OCI-LY1 (cell line): ENCODE measurements around the gene NCOA5.

Source experiments
- H2AFZ ChIP-seq: fragments of 200-600 bp; sonication (generic), shearing (Covaris generic); 2 replicates; pipeline ENCODE4 v1.6.0; 2014; ENCODE audit warnings: antibody characterized with exemption, mild to moderate bottlenecking, low read length
- H3F3A ChIP-seq: fragments of 200-600 bp; sonication (generic), shearing (Covaris generic); 2 replicates; pipeline ENCODE4 v1.6.0; 2014; ENCODE audit warnings: mild to moderate bottlenecking, antibody characterized with exemption, low read length, moderate library complexity; ENCODE audit not compliant: insufficient read depth
- H3K27ac ChIP-seq: fragments of 200-600 bp; sonication (generic); 2 replicates; pipeline ENCODE4 v1.5.1; 2014; ENCODE audit warnings: low read length, mixed run types, mild to moderate bottlenecking, low read depth; ENCODE audit not compliant: poor library complexity, severe bottlenecking
- H3K27me3 ChIP-seq: fragments of 200-600 bp; sonication (generic); 2 replicates; pipeline ENCODE4 v1.6.0; 2014; ENCODE audit warnings: antibody characterized with exemption, mild to moderate bottlenecking, low read length, moderate library complexity; ENCODE audit not compliant: insufficient read depth
- H3K36me3 ChIP-seq: fragments of 200-600 bp; sonication (generic); 2 replicates; pipeline ENCODE4 v1.6.1; 2014; ENCODE audit warnings: mild to moderate bottlenecking, antibody characterized with exemption, low read length, moderate library complexity, mixed read lengths; ENCODE audit not compliant: insufficient read depth
- H3K4me1 ChIP-seq: fragments of 200-600 bp; sonication (generic); 2 replicates; pipeline ENCODE4 v1.5.1; 2014; ENCODE audit warnings: mild to moderate bottlenecking, low read length, moderate library complexity; ENCODE audit not compliant: insufficient read depth, severe bottlenecking
- H3K4me2 ChIP-seq: fragments of 200-600 bp; sonication (generic), shearing (Covaris generic); 2 replicates; pipeline ENCODE4 v1.6.1; 2014; ENCODE audit warnings: low read length
- H3K4me3 ChIP-seq: fragments of 200-600 bp; sonication (generic); 2 replicates; pipeline ENCODE4 v1.5.1; 2014; ENCODE audit warnings: low read length, low read depth, mild to moderate bottlenecking, mixed read lengths; ENCODE audit not compliant: poor library complexity, severe bottlenecking
- H3K79me2 ChIP-seq: fragments of 200-600 bp; shearing (Covaris generic); 2 replicates; pipeline ENCODE4 v1.6.1; 2016; ENCODE audit warnings: mixed run types, low read length, mixed read lengths; ENCODE audit not compliant: insufficient read depth
- H3K9ac ChIP-seq: fragments of 200-600 bp; sonication (generic), shearing (Covaris generic); 2 replicates; pipeline ENCODE4 v1.6.1; 2014; ENCODE audit warnings: mild to moderate bottlenecking, low read length, mixed read lengths
- H3K9me2 ChIP-seq: fragments of 200-600 bp; sonication (generic), shearing (Covaris generic); 2 replicates; pipeline ENCODE4 v1.6.1; 2014; ENCODE audit warnings: low read depth, mild to moderate bottlenecking, low read length, mixed read lengths
- H3K9me3 ChIP-seq: fragments of 200-600 bp; shearing (Covaris generic); 2 replicates; pipeline ENCODE4 v1.6.1; 2014; ENCODE audit warnings: low read length, mixed read lengths
- H4K20me1 ChIP-seq: fragments of 200-600 bp; sonication (generic), shearing (Covaris generic); 2 replicates; pipeline ENCODE4 v1.6.0; 2016; ENCODE audit warnings: mild to moderate bottlenecking, low read length; ENCODE audit not compliant: insufficient read depth
- CTCF ChIP-seq: fragments of 200-600 bp; sonication (generic), shearing (Covaris generic); IDR thresholded peaks from 2 replicates; pipeline ENCODE4 v1.5.1; 2017; ENCODE audit warnings: mild to moderate bottlenecking, antibody characterized with exemption, low read length, moderate library complexity, mixed read lengths
- EZH2 ChIP-seq: fragments of 200-600 bp; sonication (generic), shearing (Covaris generic); IDR thresholded peaks from 2 replicates; pipeline ENCODE4 v1.8.0; 2017; ENCODE audit warnings: borderline replicate concordance, mixed run types, mild to moderate bottlenecking, antibody characterized with exemption, low read length, moderate library complexity, mixed read lengths

Gene NCOA5

DNA sequence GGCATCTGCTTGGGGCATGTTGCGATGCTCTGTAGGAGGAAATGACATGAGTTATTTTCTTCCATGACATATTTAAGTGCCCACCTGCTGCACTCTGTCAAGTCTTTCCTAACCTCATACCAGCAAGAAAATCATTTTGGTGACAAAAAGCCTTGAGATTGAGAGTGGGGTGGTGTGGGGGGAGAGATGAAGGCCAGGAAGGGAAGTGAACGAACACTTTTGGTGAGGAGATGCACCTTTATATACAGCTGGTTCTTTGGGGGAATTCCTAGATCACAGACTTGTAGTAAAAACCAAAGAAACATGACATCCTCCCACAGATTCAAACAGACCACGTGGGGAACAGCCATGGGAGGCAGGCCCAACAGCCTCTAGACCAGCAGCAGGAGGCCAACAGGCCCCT is 26.1 kb downstream of the NCOA5 start:
- TF ChIP-seq CTCF (no peak), EZH2 (no peak)
- no peaks in the 10 kb centered on the region for H3F3A ChIP-seq
- no peak overlapping the region for H3K4me3 ChIP-seq
- H2AFZ ChIP-seq, result no peak overlapping the region
- no peaks in the 10 kb centered on the region for H3K9me2 ChIP-seq
- H3K36me3 ChIP-seq, result peaks cover 86% of the 10 kb centered on the region
- H3K4me2 ChIP-seq, result no peak overlapping the region
- H3K9me3 ChIP-seq, result no peaks in the 10 kb centered on the region
- H4K20me1 ChIP-seq, result no peaks in the 10 kb centered on the region
- no peak overlapping the region for H3K27ac ChIP-seq
- H3K27me3 ChIP-seq, result no peaks in the 10 kb centered on the region
- no peaks in the 10 kb centered on the region for H3K79me2 ChIP-seq
- no peak overlapping the region for H3K9ac ChIP-seq
- peaks cover 15% of the 10 kb centered on the region for H3K4me1 ChIP-seq

DNA sequence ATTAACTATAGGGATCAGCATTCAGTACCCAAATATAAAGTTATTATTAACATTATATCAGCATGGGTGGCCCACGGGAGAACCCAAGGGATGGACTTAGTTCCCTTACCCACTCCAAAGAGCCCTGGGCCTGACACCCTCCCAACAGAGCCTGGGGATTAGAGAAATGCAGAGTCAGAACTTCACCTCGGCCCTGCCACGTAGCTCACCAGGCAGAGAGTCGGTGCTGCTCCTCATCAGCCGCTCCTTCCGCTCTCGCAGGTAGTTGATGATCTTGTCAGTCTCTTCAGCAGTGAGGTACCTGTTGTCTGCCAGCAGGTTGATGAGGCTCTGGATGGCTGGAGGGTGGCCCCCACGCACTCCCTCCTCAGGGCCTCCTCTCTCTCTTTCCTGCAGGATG is 26.6 kb downstream of the NCOA5 start:
- peaks cover 81% of the 10 kb centered on the region for H3K36me3 ChIP-seq
- TF ChIP-seq EZH2 (no peak), CTCF (no peak)
- no peaks in the 10 kb centered on the region for H4K20me1 ChIP-seq

DNA sequence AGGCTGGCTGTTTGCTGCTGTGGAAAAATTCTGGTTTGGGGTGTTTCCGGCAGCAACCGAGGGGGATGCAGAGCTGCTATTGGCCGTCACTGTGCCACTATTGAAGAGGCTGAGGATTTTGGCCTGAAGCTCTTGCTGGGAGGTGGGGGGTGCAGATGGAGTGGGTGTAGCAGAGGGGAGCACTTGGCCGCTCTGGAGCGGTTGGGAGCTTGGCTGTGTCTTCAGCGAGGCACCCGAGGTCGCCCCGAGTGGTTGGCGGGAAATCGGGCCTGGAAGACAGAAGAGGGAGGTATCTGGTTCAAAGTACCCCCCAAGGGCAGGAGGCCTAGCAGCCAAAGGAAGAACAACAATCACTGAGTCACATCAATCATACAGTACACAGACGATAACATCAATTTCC is 27.1 kb downstream of the NCOA5 start:
- Histone ChIP-seq H3K27me3 (no peaks in the 10 kb centered on the region), H3K4me1 (peaks cover 15% of the 10 kb centered on the region), H3K4me3 (no peak overlapping the region), H2AFZ (no peak overlapping the region), H3F3A (no peaks in the 10 kb centered on the region), H3K4me2 (no peak overlapping the region), H3K9me3 (no peaks in the 10 kb centered on the region), H3K9me2 (no peaks in the 10 kb centered on the region), H3K79me2 (no peaks in the 10 kb centered on the region), H3K36me3 (peaks cover 76% of the 10 kb centered on the region), H3K27ac (no peak overlapping the region), H4K20me1 (no peaks in the 10 kb centered on the region), H3K9ac (no peak overlapping the region)
- TF ChIP-seq EZH2 (no peak), CTCF (no peak)

More for the DNA sequence above, 26.6 kb downstream of the NCOA5 start:
- Histone ChIP-seq H3K9ac (no peak overlapping the region), H3K79me2 (no peaks in the 10 kb centered on the region), H3K4me3 (no peak overlapping the region), H3K4me1 (peaks cover 15% of the 10 kb centered on the region), H3F3A (no peaks in the 10 kb centered on the region), H3K9me3 (no peaks in the 10 kb centered on the region), H2AFZ (no peak overlapping the region), H3K27ac (no peak overlapping the region), H3K9me2 (no peaks in the 10 kb centered on the region), H3K27me3 (no peaks in the 10 kb centered on the region), H3K4me2 (no peak overlapping the region)
